ENCODE measurements around the gene FRMPD3.

Gene FRMPD3

GRCh38 chrX:107482046-107482445 lies 32.6 kb downstream of the FRMPD3 start:
- DNase-seq: no peak

- no peak for DNase-seq
These were observed 34.7 kb downstream of the FRMPD3 start for GRCh38 chrX:107484002-107484726.

GRCh38 chrX:107485013-107485412 lies 35.6 kb downstream of the FRMPD3 start:
- no peak for DNase-seq

- DNase-seq: no peak
These were observed 43.7 kb downstream of the FRMPD3 start for GRCh38 chrX:107493141-107493540.

- DNase-seq: no peak
These were observed 47.3 kb downstream of the FRMPD3 start for GRCh38 chrX:107496786-107497185.

Data from SIG-M5 (cell line).